Measurements from ENCODE around the gene THSD7B.
"Not testable (repeated sequence)": the region's sequence is repeated elsewhere in the genome, so short reads cannot be mapped to it uniquely, and the experiment has no call there.

THSD7B gene

GRCh38 chr2:136935119-136935518, 169.8 kb downstream of the THSD7B start:
- no peak for DNase-seq

DNA sequence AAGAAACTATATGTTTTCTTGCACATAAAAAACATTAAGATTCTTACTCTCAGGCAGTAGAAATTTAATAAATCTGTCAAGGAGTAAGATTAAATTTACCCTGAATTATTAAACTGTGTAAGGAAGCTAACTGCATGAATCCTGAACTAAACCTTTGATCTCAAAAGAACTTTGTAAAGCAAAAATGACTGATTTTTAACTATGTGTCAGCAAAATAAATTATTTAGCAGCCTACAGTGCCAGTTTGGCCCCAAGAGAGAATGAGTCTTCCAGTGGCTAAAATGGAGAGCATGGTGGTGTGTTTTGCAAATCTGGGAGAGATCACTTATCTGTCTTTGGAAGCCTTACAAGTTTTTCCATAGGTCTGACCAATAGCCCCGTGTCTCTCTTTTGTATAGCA, 190.7 kb downstream of the THSD7B start:
- no peak for DNase-seq

GRCh38 chr2:136957044-136957443, 191.7 kb downstream of the THSD7B start:
- no peak for DNase-seq

DNA sequence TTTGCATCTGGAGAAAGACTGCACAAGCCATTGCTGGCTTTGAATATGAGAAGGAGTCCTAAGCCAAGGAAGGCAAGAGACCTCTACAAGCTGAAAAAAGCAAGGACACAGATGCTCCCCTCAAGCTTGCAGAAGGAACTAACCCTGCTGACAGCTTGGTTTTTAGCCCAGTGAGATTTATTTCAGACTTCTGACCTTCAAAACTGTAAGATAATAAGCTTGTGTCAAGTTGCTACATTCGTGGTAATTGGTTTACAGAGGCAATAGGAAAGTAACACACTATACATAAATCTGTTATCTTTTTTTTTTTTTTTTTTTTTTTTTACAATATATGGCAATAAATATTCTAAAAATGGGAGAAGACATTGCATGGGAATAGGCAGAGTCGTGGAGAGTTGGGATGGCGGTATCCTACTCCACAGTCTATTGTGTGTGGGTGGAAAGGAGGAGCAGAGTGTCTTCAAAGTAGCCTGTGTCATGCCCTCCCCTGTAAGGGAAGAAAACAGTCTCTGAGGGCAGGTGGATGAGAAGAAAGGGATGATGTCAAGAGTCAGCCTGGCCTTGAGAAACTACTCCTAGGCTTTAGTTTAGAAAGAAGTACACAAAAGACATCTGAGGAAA, 196.9 kb downstream of the THSD7B start:
- no peak for DNase-seq

DNA sequence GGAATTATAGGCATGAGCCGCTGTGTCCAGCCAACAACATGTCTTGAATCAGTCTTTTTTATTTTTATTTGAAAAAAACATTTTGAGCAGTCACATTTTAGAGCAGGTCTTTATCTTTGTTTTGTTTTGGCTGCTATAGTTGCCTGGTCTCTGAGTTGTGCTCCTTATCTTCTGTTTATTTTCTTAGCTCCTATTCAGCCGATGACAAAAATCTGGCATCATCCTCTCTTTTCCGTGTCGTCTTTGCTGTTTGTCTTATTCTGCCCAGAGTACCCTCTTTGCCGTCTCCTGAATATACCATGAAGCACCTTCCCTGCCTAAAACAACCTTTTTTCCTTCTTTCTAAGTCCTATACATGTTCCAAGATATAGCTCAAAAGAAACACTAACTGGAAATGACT, 201.1 kb downstream of the THSD7B start:
- no peak for DNase-seq

DNA sequence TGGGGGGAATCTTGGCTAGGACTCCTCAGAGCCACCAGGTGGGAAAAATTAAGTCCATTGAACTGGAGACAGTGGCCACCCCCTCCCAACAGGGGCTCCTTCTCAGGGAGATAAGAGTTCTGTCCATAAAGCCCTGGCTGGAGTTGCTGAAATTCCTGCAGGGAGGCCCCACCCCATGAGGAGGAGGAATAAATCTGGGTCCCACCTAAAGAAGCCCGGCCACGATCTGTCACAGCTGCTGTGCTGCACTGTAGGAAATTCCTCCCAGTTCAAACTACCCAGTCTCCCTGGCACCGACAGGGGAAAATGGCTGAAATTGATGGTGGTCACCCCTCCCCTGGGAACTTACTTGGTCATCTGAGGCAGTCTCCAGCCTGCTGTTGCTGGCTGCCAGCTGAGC, 215.0 kb downstream of the THSD7B start:
- DNase-seq, result no peak

GRCh38 chr2:136981689-136982088, 216.3 kb downstream of the THSD7B start:
- not testable (repeated sequence) for DNase-seq

GRCh38 chr2:136985044-136985443, 219.7 kb downstream of the THSD7B start:
- no peak for DNase-seq

DNA sequence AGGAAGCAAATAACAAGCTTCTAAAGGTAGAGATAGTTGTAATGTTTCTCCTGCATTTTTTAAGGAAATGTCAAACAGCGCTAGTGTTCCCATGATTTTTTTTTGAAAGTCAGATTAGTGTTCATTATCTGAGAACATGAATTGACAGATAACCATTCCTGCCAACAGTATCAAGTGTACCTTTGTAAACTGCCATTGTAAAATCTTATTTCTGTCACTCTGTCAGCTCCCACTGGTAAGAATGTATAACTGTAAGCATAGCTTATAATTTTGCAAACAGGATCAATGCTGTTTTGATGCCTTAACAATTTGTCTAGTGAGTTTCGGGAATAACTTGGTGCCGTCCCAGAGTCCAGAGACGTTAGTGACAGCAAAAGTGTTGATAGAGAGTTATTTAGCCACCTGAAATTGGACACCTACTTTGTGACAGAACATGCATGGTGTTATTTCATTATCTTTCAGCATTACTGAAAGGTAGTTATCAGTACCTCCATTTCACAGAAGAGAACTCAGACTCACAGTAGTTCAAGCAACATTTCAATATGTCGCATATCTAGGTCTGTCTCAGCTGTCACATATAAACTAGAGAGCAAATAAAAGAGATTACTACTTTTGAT, 221.4 kb downstream of the THSD7B start:
- no peak for DNase-seq

GRCh38 chr2:136990316-136990715, 225.0 kb downstream of the THSD7B start:
- DNase-seq, result no peak

DNA sequence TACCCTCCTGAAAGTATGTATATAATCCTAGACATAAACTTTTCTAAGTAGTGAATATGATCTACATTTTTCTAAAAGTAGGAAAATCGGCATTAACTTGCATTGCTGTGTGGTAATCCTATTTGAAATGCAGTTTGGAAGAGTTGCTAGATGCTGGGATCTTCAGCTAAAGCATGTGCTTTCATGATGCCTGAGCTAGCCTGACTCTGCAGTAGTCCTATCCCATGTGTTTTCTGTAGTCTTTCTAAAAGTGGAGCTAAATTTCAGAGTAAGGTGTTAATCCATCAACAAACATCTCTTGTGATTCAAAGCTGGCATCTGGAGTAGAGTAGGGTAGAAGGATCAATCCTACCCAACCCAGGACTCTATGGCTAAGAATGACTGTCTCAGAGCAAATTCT, 229.4 kb downstream of the THSD7B start:
- DNase-seq, result no peak

DNA sequence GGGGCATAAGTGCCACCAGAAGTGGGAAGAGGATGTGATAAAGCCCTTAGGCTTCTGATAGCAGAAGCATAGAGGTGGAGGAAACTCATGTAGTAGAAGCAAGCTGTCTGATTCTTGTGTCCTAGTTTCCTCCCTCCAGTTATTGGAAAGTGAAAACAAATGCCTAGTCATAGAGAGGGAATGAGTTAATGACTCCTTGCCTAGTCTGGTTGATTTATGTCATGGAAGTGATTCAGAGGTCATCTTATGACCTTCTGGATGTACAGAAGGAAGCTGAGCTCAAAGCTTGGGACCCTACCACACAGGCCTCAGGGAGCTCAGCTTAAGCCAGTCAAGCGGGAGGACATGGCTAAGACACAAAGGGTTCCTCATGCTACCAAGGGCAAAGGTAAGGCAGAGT, 232.2 kb downstream of the THSD7B start:
- no peak for DNase-seq

- no peak for DNase-seq
Observed at GRCh38 chr2:137000811-137001210, 235.5 kb downstream of the THSD7B start.

DNA sequence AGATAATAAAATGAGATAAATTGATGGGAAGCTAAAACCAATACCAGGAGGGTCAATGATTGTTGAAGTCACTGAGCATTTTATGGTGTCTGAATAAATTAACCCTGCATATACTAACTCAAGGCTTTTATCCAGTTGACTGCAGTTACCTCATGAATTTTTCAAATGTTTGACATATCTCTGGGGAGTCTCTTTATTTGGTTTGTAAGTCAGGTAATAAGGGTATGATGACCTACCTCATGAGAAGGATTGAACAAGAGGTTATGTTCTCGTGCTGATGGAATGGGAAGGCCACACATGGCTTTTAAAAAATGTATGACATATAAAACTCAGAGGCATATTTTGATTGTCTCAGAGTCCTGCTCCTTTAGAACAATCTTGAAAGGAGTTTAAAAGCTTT, 237.6 kb downstream of the THSD7B start:
- no peak for DNase-seq

- DNase-seq, result no peak
Observed at GRCh38 chr2:137005210-137005609, 239.9 kb downstream of the THSD7B start.

- DNase-seq, result no peak
Observed at GRCh38 chr2:137007938-137008337, 242.6 kb downstream of the THSD7B start.

DNA sequence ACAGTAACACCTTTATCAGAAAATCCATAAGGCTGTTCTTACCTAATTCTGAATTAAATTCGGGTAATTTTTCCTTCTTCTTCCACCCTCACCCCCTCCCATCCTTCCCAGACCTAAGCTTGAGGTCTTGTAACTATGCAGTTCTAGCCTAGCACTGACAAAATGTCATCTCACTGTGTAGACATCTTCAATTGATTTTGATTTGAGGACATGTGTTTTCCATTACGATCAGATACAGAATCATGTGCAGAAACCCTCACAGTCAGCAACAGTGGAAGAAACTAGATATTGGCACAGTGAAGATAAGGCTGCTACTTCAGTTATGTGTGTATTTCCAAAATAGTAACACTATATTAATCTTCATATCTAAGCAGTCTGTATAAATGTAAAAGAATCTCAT, 244.6 kb downstream of the THSD7B start:
- no peak for DNase-seq

DNA sequence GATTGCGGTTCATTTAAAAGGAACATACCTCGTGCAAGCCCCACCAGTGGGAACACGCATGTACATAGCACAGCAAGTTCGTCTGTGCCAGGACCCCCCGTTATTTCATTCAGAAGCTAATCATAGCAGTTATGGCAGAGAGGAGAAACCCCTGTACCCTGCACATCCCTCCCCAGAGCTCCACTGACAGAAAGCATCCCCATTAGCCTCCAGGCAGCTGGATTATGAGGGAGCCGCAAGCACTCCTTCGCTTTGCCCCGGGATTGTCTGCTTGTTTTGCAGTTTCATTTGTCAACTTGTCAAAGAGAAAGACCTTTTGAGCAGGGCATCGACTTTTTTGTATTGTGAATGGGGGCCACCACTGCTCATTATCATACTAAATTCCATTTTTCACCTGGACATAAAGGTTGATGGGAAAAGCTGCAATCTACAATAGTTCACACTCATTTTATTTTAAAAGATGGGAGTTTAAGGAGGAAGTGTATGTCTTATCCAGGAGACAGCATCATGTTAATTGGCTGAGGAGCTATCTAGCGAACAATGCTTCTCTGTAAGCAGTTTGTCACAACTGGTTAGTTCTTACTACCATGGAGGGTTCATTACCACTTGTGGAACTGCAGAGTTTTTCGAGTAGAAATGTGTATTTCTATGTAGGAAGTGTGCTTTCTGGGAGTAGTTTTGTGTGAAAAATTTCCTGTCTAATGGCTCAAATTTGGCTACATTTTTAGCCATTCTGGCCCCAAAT, 255.3 kb downstream of the THSD7B start:
- no peak for DNase-seq

DNA sequence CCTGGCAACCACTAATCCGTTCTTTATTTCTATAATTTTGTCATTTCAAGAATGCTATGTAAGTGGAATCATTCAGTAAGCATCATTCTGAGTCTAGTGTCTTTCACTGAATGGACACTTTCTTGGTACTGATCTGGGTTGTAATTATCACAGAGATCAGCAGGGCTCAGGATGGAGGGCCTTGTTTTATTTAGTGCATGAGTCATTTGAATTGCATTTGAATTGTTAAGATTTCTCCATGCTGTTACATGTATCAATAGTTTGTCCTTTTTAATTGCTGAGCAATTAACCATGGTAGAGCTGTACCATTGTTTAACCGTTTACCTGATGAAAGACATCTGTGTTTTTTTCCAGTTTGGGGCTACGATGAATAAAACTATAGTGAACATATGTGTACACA, 256.4 kb downstream of the THSD7B start:
- DNase-seq, result no peak

- no peak for DNase-seq
Observed at GRCh38 chr2:137023205-137023604, 257.9 kb downstream of the THSD7B start.

GRCh38 chr2:137031731-137032130, 266.4 kb downstream of the THSD7B start:
- DNase-seq, result no peak

- DNase-seq, result no peak
Observed at GRCh38 chr2:137036619-137037018, 271.3 kb downstream of the THSD7B start.

GRCh38 chr2:137039482-137040152, 274.3 kb downstream of the THSD7B start:
- DNase-seq, result no peak

GRCh38 chr2:137047369-137047768, 282.0 kb downstream of the THSD7B start:
- no peak for DNase-seq

Measured in suppressor macrophage (primary cell).